Measurements from ENCODE around the gene NOP14.
"Not testable (repeated sequence)": the region's sequence is repeated elsewhere in the genome, so short reads cannot be mapped to it uniquely, and the experiment has no call there.

Gene NOP14

GRCh38 chr4:2943364-2944090 is 19.7 kb downstream of the NOP14 start:
- no peak for TF ChIP-seq JUND (IDR thresholded peaks at IDR 0.05; ENCODE audit: low read depth)
- in situ Hi-C loops (cut with HindIII; ENCODE audit: low pct_unique_long_range_greater_than_20kb, low sequenced_read_pairs) = no loop called here
- DNase-seq (ENCODE audit: low read depth in 1 of 2, low spot score in 1 of 2) = no peak

GRCh38 chr4:2942532-2943363 is 20.5 kb downstream of the NOP14 start:
- no peak for DNase-seq (ENCODE audit: low read depth in 1 of 2, low spot score in 1 of 2)
- no peak for TF ChIP-seq JUND (IDR thresholded peaks at IDR 0.05; ENCODE audit: low read depth)
- in situ Hi-C loops (cut with HindIII; ENCODE audit: low pct_unique_long_range_greater_than_20kb, low sequenced_read_pairs) = no loop called here

GRCh38 chr4:2942037-2942531 is 21.1 kb downstream of the NOP14 start:
- TF ChIP-seq JUND (IDR thresholded peaks at IDR 0.05; ENCODE audit: low read depth) = no peak
- DNase-seq (ENCODE audit: low read depth in 1 of 2, low spot score in 1 of 2) = no peak
- in situ Hi-C loops (cut with HindIII; ENCODE audit: low pct_unique_long_range_greater_than_20kb, low sequenced_read_pairs) = no loop called here

GRCh38 chr4:2941138-2942036 is 21.8 kb downstream of the NOP14 start:
- no peak for DNase-seq (ENCODE audit: low read depth in 1 of 2, low spot score in 1 of 2)
- TF ChIP-seq JUND (IDR thresholded peaks at IDR 0.05; ENCODE audit: low read depth) = no peak
- in situ Hi-C loops (cut with HindIII; ENCODE audit: low pct_unique_long_range_greater_than_20kb, low sequenced_read_pairs) = no loop called here

GRCh38 chr4:2940267-2941137 is 22.7 kb downstream of the NOP14 start:
- TF ChIP-seq JUND (IDR thresholded peaks at IDR 0.05; ENCODE audit: low read depth) = no peak
- DNase-seq (ENCODE audit: low read depth in 1 of 2, low spot score in 1 of 2) = no peak
- in situ Hi-C loops (cut with HindIII; ENCODE audit: low pct_unique_long_range_greater_than_20kb, low sequenced_read_pairs) = no loop called here

- in situ Hi-C loops (cut with HindIII; ENCODE audit: low pct_unique_long_range_greater_than_20kb, low sequenced_read_pairs) = no loop called here
- TF ChIP-seq JUND (IDR thresholded peaks at IDR 0.05; ENCODE audit: low read depth) = no peak
- no peak for DNase-seq (ENCODE audit: low read depth in 1 of 2, low spot score in 1 of 2)
Measured at GRCh38 chr4:2939383-2940243, 23.6 kb downstream of the NOP14 start.

GRCh38 chr4:2938906-2939305 is 24.3 kb downstream of the NOP14 start:
- no peak for TF ChIP-seq JUND (IDR thresholded peaks at IDR 0.05; ENCODE audit: low read depth)
- in situ Hi-C loops (cut with HindIII; ENCODE audit: low pct_unique_long_range_greater_than_20kb, low sequenced_read_pairs) = no loop called here
- DNase-seq (ENCODE audit: low read depth in 1 of 2, low spot score in 1 of 2) = no peak

- in situ Hi-C loops (cut with HindIII; ENCODE audit: low pct_unique_long_range_greater_than_20kb, low sequenced_read_pairs) = not testable (repeated sequence)
Measured at GRCh38 chr4:2938411-2938810, 24.8 kb downstream of the NOP14 start.

GRCh38 chr4:2937986-2938385 is 25.2 kb downstream of the NOP14 start:
- TF ChIP-seq JUND (IDR thresholded peaks at IDR 0.05; ENCODE audit: low read depth) = no peak
- in situ Hi-C loops (cut with HindIII; ENCODE audit: low pct_unique_long_range_greater_than_20kb, low sequenced_read_pairs) = no loop called here

More at GRCh38 chr4:2938411-2938810, 24.8 kb downstream of the NOP14 start:
- DNase-seq (ENCODE audit: low read depth in 1 of 2, low spot score in 1 of 2) = not testable (repeated sequence)

GRCh38 chr4:2937146-2937857 is 25.9 kb downstream of the NOP14 start:
- TF ChIP-seq JUND (IDR thresholded peaks at IDR 0.05; ENCODE audit: low read depth) = no peak
- peak; percentile 38 to 85 for DNase-seq (ENCODE audit: low read depth in 1 of 2, low spot score in 1 of 2)
- in situ Hi-C loops (cut with HindIII; ENCODE audit: low pct_unique_long_range_greater_than_20kb, low sequenced_read_pairs) = no loop called here

More at GRCh38 chr4:2937986-2938385, 25.2 kb downstream of the NOP14 start:
- DNase-seq (ENCODE audit: low read depth in 1 of 2, low spot score in 1 of 2) = no peak

All from T47D (cell line).